ENCODE results near the gene HNRNPA3.
"Not testable (repeated sequence)": the region's sequence is repeated elsewhere in the genome, so short reads cannot be mapped to it uniquely, and the experiment has no call there.

The HNRNPA3 gene

GRCh38 chr2:177235855-177236437, 23.4 kb downstream of the HNRNPA3 start:
- DNase-seq: no peak

- DNase-seq: no peak
These were observed 25.3 kb downstream of the HNRNPA3 start for GRCh38 chr2:177237932-177238331.

- no peak for DNase-seq
These were observed 26.5 kb downstream of the HNRNPA3 start for GRCh38 chr2:177239053-177239452.

- DNase-seq: no peak
These were observed 27.5 kb downstream of the HNRNPA3 start for GRCh38 chr2:177239932-177240630.

GRCh38 chr2:177241711-177242120, 29.1 kb downstream of the HNRNPA3 start:
- no peak for DNase-seq

GRCh38 chr2:177242121-177242987, 29.8 kb downstream of the HNRNPA3 start:
- no peak for DNase-seq

- DNase-seq: no peak
These were observed 30.5 kb downstream of the HNRNPA3 start for GRCh38 chr2:177243073-177243472.

GRCh38 chr2:177243476-177243875, 30.9 kb downstream of the HNRNPA3 start:
- no peak for DNase-seq

GRCh38 chr2:177244244-177244771, 31.7 kb downstream of the HNRNPA3 start:
- no peak for DNase-seq

- DNase-seq: no peak
These were observed 32.4 kb downstream of the HNRNPA3 start for GRCh38 chr2:177245010-177245422.

GRCh38 chr2:177246000-177246399, 33.4 kb downstream of the HNRNPA3 start:
- DNase-seq: no peak

GRCh38 chr2:177246523-177247030, 34.0 kb downstream of the HNRNPA3 start:
- DNase-seq: not testable (repeated sequence)

- no peak for DNase-seq
These were observed 35.2 kb downstream of the HNRNPA3 start for GRCh38 chr2:177247693-177248262.

- DNase-seq: no peak
These were observed 36.4 kb downstream of the HNRNPA3 start for GRCh38 chr2:177249038-177249437.

GRCh38 chr2:177250461-177250860, 37.9 kb downstream of the HNRNPA3 start:
- DNase-seq: no peak

GRCh38 chr2:177251165-177251542, 38.6 kb downstream of the HNRNPA3 start:
- no peak for DNase-seq

- DNase-seq: no peak
These were observed 40.4 kb downstream of the HNRNPA3 start for GRCh38 chr2:177252808-177253531.

GRCh38 chr2:177253704-177254103, 41.1 kb downstream of the HNRNPA3 start:
- no peak for DNase-seq

GRCh38 chr2:177254433-177255226, 42.0 kb downstream of the HNRNPA3 start:
- no peak for DNase-seq

- DNase-seq: no peak
These were observed 42.6 kb downstream of the HNRNPA3 start for GRCh38 chr2:177255227-177255601.

GRCh38 chr2:177256026-177256425, 43.4 kb downstream of the HNRNPA3 start:
- no peak for DNase-seq

Data from retina (tissue), 1 donor.